Mononuclear cell (primary cell): ENCODE measurements around the gene CNTFR. TPM values are rescaled to one million over a fixed set of nuclear protein-coding genes. Genes with fewer than 3 reads are reported as not detected.
"Not testable (repeated sequence)": the region's sequence is repeated elsewhere in the genome, so short reads cannot be mapped to it uniquely, and the experiment has no call there.

Experiments
- H3K27me3 ChIP-seq: 2 replicates; pipeline ENCODE4 v1.6.0; 2011; ENCODE audit warnings: low read length, control low read depth; ENCODE audit not compliant: insufficient read depth
- H3K4me1 ChIP-seq: 2 replicates; pipeline ENCODE4 v1.5.1; 2011; ENCODE audit warnings: mild to moderate bottlenecking, low read length, control low read depth; ENCODE audit not compliant: insufficient read depth
- H3K4me3 ChIP-seq: 2 replicates; pipeline ENCODE4 v1.5.1; 2011; ENCODE audit warnings: mild to moderate bottlenecking, low read length, moderate library complexity
- H3K9me3 ChIP-seq: 2 replicates; pipeline ENCODE4 v1.5.1; 2011; ENCODE audit warnings: low read depth, mild to moderate bottlenecking, control low read depth, low read length
- total RNA-seq: library from RNA; depleted of rRNA; stranded (reverse); fragments of >200 nt; gene quantifications from one replicate; pipeline ENCODE4 v1.2.3, GENCODE V29; 2012

CNTFR gene
- total RNA-seq, 1 donor = not detected

DNA sequence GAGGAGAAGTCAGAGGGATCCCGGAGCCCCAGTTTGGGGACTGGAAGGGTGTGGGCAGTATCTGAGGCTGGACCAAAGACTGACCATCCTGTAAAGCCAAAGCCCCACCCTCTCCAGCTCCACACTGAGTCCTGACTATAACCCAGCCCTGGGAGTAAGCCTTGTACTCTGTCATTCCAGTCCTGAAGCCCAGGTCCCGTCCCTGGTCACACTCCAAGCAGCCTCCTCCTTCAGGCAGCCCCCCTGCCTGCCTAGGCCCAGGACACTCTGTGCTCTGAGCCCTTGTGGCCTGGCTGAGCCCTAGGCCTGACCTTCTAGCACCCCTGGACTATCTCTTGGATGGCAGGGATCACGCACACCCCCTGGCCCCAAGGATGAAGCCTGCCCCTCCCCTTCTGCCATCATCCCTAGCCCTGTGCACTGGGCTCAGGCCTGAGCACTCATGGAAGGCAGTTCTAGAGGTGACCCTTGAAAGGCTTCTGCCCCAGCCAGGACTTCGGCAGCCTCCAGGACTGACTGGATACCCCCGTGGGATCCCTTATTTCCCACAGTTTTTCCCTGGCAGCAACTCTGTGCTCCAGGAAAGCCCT, 38.7 kb downstream of the CNTFR start:
- Histone ChIP-seq H3K9me3 (no peaks in the 10 kb centered on the region), H3K27me3 (no peaks in the 10 kb centered on the region), H3K4me3 (no peak overlapping the region), H3K4me1 (no peaks in the 10 kb centered on the region)

DNA sequence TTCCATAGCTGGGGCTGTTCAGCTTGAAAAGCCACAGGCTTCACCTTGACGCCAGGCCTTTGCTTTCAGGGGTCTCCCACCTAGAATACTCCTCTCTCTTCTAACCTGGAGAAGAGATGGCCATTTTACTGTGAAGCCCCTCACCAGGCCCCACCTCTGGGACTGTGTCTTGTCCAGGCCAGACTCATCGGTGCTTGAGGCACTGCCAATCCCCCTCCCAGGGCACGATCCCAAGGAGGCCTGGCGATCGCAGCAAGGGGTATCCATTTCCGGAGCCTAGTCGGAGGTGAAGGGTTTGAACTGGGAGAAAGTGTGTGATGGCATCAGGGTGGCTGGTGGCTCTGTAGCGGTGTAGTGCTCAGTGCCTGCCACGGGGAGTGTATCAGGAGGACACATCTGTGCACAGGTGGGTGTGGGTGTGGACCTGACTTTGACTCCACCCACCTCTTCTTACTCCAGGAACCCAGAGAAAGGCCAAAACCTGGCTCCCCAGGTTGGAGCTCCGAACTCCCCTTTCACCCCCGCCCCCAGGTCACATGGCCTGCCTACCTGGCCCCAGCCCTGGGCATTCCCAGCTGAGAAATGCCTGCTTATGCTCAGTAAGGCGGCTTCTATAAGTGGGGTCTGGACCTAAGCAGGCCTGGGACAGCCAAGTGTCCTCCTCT, 39.4 kb downstream of the CNTFR start:
- no peaks in the 10 kb centered on the region for H3K9me3 ChIP-seq
- H3K4me1 ChIP-seq = no peaks in the 10 kb centered on the region
- H3K27me3 ChIP-seq = no peaks in the 10 kb centered on the region
- H3K4me3 ChIP-seq = no peak overlapping the region

DNA sequence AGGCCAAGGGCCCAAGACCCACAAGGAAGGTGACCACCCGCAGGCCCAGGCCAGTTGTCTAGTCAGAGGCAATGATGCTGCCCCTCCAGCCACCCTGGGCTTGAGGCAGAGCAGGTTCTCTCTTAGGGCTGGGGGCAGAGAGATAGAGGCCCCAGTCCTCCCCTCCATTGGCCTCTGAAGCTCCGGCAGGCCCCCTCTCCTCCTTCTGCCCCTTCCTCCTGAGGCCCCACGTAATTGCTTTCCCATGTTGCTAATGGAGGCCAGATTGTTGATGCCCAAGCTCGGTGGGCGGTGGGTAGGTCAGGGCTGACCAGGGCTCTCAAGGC, 40.2 kb downstream of the CNTFR start:
- H3K4me1 ChIP-seq = no peaks in the 10 kb centered on the region
- no peaks in the 10 kb centered on the region for H3K27me3 ChIP-seq
- H3K9me3 ChIP-seq = no peaks in the 10 kb centered on the region
- no peak overlapping the region for H3K4me3 ChIP-seq

DNA sequence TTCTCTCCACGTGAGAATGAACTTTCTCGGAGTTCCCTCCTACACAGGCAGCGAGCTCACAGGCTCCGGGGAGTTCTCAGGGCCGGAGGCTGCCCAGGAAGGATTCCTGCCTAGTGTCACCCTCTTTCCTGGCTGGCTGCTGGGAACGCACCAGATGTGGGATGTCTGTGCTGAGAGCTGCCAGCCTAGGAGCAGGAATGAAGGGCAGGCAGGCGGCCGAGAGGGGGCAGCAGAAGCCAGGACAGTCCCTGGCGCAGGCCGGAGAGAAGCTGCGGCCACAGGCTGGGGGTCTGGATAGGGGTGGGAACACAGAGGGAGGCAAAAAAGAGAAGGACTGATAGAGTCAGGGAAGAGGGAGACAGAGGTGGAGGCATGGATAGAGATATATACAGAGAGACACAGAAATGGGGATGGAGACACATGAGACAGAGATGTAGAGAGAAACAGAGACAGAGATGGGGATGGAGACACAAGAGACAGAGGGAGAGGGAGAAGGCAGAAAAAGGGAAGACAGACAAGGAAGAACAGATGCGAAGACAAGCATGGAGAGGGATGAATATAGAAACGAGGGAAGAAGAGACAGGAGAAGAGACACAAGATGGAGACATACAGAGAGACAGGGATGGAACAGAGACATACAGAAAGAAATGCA, 41.4 kb downstream of the CNTFR start:
- H3K4me3 ChIP-seq = no peak overlapping the region
- no peaks in the 10 kb centered on the region for H3K4me1 ChIP-seq
- H3K27me3 ChIP-seq = peaks cover 2% of the 10 kb centered on the region
- H3K9me3 ChIP-seq = no peaks in the 10 kb centered on the region

DNA sequence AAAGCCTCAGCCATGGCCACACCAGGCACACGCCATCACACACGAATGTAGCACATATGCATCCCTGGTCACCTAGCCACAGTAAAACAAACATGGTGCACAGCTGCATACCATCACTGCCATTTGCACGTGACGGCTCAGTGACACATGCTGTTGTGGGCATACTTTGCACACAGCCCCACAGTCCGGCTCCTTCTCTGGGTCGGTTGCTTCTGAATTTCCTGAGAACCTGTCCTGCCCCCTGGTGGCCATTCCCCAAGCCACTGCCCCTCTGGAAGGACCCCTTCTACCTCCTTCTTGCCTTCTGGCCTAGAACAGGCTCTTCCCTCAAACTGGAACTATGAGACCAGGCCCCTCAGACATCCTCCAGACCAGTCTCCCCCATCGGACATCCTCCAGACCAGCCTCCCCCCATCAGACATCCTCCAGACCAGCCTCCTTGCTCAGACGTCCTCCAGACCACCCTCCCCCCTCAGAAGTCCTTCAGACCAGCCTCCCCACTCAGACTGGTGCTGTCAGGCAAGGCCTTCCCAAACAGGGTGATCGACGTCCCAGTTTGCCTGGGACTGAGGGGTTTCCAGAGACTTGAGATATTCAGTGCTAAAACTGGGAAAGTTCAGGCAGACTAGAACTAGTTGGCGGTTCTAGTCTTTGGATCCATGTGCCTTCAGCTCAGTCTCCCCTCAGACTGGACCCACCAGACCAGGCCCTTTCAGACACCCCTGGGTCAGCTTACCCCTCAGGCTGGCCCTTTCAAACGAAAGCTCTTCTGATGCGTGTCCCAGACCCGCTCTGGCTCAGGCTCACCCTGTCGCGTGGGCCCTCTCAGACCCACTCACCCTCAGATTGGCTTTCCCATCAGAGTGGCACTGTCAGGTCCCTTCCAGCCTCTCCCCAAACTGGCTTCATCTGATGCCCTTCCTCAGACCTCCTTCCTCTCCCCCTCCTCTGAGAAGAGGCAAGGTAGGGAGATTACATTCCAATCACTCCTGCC, 42.4 kb downstream of the CNTFR start:
- Histone ChIP-seq H3K27me3 (peaks cover 2% of the 10 kb centered on the region), H3K4me1 (no peaks in the 10 kb centered on the region), H3K9me3 (no peaks in the 10 kb centered on the region), H3K4me3 (no peak overlapping the region)

DNA sequence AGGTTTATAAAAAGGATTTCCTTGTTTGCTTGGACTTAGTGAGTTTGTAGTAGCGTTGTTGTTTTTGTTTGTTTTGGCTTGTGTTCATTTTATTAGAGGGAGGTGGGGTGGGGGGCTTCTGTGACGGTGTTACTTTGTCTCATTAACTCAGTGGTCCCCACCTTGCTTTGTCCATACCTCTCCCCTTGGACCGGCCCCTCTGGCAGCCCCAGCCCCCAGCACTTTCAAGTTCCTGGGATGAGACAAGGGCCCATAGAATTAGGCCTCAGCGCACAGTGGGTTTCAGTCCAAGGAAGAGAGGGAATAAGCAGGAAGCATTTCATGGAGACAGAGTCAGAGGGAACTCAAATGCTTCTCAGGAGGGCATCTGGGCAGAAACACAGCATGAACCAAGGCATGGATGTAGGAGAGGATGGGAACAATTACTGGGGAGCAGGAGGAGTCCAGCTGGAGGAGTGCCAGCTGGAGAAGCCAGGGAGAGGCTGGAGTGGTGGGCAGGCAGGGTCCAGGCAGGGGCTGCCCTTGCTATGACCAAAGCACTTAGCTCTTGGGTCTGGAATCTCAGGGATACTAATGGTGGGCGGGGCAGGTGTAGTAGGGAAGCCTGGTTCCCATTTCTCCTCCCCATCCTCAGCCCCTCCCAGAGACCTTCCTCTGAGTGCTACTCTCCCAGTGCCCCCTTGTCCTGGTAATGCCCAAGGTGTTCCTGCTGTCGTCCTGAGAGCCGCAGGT, 43.3 kb downstream of the CNTFR start:
- Histone ChIP-seq H3K27me3 (peaks cover 2% of the 10 kb centered on the region), H3K4me3 (no peak overlapping the region), H3K4me1 (no peaks in the 10 kb centered on the region), H3K9me3 (no peaks in the 10 kb centered on the region)

DNA sequence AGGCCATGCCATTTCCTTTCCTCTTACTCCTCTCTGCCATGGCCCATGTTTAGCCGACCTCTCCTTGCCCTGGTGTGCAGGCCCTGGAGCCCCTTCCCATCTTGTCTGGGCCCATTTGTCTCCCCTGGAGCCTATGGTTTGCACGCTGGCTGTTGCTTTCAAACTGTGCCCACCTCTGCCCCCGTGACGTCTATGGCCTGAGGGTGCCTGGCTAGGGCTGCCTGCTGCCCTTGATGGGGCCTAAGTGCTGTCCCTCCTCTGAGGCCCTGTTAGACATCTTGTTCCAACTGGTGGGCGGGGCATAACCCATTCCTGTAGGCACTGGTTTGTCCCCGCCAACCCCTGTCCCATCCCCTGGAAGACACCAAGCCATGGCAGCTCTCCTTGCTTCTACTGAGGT, 44.0 kb downstream of the CNTFR start:
- Histone ChIP-seq H3K27me3 (peaks cover 2% of the 10 kb centered on the region), H3K4me1 (no peaks in the 10 kb centered on the region), H3K9me3 (no peaks in the 10 kb centered on the region), H3K4me3 (no peak overlapping the region)

DNA sequence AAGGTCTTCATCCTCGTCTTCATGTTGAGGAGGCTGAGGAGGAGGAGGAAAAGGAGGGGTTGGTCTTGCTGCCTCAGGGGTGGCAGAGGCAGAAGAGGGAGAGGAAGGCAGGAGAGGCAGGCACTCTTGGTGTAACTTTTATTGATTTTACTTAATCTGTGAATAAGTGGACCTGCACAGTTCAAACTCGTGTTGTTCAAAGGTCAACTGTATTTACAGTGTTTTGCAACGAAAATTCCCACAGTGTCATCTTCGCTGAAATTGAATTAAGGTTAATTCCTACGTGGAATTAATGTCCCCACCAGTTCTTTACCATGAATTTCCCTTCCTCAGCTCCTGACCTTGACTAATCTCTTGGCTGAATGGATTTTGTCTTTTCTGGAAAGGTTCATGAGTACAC, 45.5 kb downstream of the CNTFR start:
- Histone ChIP-seq H3K4me1 (no peaks in the 10 kb centered on the region), H3K4me3 (no peak overlapping the region), H3K27me3 (peaks cover 2% of the 10 kb centered on the region), H3K9me3 (no peaks in the 10 kb centered on the region)

DNA sequence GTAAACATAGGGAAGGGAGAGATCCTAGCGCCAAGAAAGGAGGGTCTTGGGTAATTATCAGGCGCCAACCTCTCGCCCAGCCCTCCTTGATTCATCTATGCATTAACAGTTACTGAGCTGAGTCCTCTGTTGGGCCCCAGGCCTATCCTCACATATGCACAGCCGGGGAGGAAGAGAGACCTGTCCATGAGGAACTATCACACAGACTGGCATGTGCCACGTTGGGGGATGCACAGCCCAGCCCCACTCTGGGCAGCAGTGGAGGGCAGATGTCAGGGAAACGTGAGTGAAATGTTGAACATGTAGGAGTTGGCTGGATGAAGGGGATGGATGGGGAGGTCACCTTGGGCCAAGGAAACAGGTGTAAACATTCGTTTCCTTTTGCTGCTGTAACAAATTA, 48.0 kb downstream of the CNTFR start:
- peaks cover 2% of the 10 kb centered on the region for H3K27me3 ChIP-seq
- no peaks in the 10 kb centered on the region for H3K9me3 ChIP-seq
- H3K4me3 ChIP-seq = no peak overlapping the region
- no peaks in the 10 kb centered on the region for H3K4me1 ChIP-seq

DNA sequence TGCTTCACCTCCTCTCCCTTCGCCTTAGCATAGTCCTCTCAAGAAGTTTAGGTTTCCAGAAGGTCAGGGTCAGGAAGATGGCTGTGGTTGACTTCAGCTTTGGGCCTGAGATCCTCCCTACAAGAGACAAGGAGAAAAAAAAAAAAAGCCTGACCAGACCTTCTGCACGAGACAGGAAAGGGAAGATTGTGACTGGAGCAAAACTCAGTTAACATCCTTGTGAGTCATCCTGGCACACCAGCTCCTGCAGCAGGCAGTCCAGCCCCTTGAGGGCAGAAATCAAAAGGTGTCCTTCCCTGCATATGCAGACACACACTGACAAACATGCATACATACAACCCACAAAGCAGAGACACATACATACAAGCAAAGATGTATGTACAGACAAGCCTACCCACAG, 48.7 kb downstream of the CNTFR start:
- Histone ChIP-seq H3K4me1 (no peaks in the 10 kb centered on the region), H3K27me3 (peaks cover 4% of the 10 kb centered on the region), H3K4me3 (no peak overlapping the region), H3K9me3 (no peaks in the 10 kb centered on the region)

DNA sequence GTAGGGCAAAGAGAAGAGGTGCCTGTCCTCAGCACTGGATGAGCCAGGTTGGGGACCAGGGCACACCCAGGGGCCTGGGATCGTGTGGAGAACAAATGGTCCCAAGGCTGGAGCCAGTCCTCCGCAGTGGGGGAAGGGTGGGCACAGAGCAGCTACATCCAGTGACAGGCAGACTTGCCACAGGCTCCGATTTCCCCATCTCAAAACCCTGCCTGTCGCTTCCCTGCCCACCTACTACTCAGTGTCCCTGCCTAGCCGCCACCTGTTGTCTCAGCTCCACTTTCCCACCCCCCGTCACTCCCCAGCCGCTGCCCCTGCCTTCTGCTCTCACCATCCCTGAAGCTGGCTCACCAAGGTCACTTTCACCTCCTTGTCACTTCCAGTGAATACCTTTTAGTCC, 52.8 kb downstream of the CNTFR start:
- Histone ChIP-seq H3K4me1 (no peaks in the 10 kb centered on the region), H3K27me3 (peaks cover 5% of the 10 kb centered on the region), H3K9me3 (no peaks in the 10 kb centered on the region), H3K4me3 (no peak overlapping the region)

DNA sequence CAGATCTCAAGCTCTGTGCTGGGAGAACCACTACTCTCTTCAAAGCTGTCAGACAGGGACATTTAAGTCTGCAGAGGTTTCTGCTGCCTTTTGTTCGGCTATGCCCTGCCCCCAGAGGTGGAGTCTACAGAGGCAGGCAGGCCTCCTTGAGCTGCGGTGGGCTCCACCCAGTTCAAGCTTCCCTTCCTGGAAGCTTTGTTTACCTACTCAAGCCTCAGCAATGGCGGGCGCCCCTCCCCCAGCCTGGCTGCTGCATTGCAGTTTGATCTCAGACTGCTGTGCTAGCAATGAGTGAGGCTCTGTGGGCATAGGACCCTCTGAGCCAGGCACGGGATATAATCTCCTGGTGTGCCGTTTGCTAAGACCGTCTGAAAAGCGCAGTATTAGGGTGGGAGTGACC, 57.5 kb downstream of the CNTFR start:
- not testable (repeated sequence) for H3K4me1 ChIP-seq, H3K27me3 ChIP-seq, H3K4me3 ChIP-seq, H3K9me3 ChIP-seq

DNA sequence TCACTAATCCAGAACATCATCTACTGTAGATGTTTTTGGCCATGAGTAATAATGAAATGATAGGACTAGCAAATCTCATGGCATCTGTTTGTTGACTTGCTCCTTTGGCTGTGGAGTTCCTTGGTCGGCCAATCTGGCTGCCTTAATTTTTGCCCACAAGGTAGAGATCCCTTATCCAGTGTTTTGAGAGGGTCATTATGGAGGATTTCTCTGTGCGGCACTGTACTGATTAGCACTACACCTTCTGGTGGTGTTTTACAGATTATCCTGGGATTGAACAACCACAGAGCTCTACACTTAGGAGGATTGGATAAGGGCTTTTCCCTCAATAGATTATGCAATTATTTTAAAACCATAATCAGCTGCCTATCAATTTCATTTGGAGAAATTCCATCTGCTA, 63.5 kb downstream of the CNTFR start:
- Histone ChIP-seq H3K27me3 (peaks cover 8% of the 10 kb centered on the region), H3K4me3 (no peak overlapping the region), H3K9me3 (no peaks in the 10 kb centered on the region), H3K4me1 (peaks cover 14% of the 10 kb centered on the region)

DNA sequence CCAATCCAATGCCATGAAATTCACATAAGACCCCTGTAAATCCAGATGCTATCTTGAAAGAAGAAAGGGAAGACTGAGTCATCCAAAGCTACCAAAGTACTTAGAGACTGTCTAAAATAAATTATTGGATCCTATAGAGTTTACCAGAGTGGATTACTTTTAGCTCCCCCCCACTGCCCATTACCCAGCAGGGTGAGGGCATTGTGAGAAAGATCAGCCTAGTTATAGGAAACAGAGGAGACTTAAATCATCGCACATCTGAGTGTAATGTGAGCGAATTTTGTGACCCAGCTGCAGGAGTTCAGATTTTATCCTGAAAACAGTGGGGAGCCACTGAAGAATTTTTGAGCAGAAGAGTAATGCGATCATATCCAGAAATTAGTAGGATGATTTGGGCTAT, 65.2 kb downstream of the CNTFR start:
- Histone ChIP-seq H3K4me3 (no peak overlapping the region), H3K27me3 (peaks cover 8% of the 10 kb centered on the region)

More for the DNA sequence above, 65.2 kb downstream of the CNTFR start:
- Histone ChIP-seq H3K9me3 (no peaks in the 10 kb centered on the region), H3K4me1 (peaks cover 14% of the 10 kb centered on the region)
